ENCODE data around the gene CCL16.
A peak's percentile ranks its signal among the peaks of the same experiment; 100 is the strongest.

Gene CCL16

GRCh38 chr17:35986643-35987042 lies 5.3 kb upstream of the CCL16 start, which contains the start of gene CCL14:
TSS of gene CCL14 (minus strand) at chr17:35986729. CDS start at chr17:35986649, 80 bp downstream.
- no peak for DNase-seq (ENCODE audit: low read depth in 2 of 2)

- DNase-seq (ENCODE audit: low read depth in 2 of 2), result no peak
Observed at GRCh38 chr17:35984140-35984539, 2.8 kb upstream of the CCL16 start.

- DNase-seq (ENCODE audit: low read depth in 2 of 2), result no peak
Observed at GRCh38 chr17:35982409-35983191, 1.3 kb upstream of the CCL16 start.

- DNase-seq (ENCODE audit: low read depth in 2 of 2), result no peak
Observed at GRCh38 chr17:35981908-35982330, 622 bp upstream of the CCL16 start.

GRCh38 chr17:35978346-35978745 lies 3.0 kb downstream of the CCL16 start:
- no peak for DNase-seq (ENCODE audit: low read depth in 2 of 2)

- no peak for DNase-seq (ENCODE audit: low read depth in 2 of 2)
Observed at GRCh38 chr17:35977509-35977908, 3.8 kb downstream of the CCL16 start.

GRCh38 chr17:35973333-35974260 lies 7.7 kb downstream of the CCL16 start:
- no peak for DNase-seq (ENCODE audit: low read depth in 2 of 2)

- no peak for DNase-seq (ENCODE audit: low read depth in 2 of 2)
Observed at GRCh38 chr17:35972945-35973332, 8.4 kb downstream of the CCL16 start.

GRCh38 chr17:35972535-35972934 lies 8.8 kb downstream of the CCL16 start:
- DNase-seq (ENCODE audit: low read depth in 2 of 2), result no peak

- no peak for DNase-seq (ENCODE audit: low read depth in 2 of 2)
Observed at GRCh38 chr17:35972066-35972465, 9.2 kb downstream of the CCL16 start.

- peak; percentile 57 to 64 for DNase-seq (ENCODE audit: low read depth in 2 of 2)
Observed at GRCh38 chr17:35969558-35970380, 11.5 kb downstream of the CCL16 start.

- DNase-seq (ENCODE audit: low read depth in 2 of 2), result no peak
Observed at GRCh38 chr17:35968520-35969054, 12.7 kb downstream of the CCL16 start.

GRCh38 chr17:35965272-35965671 lies 16.0 kb downstream of the CCL16 start:
- no peak for DNase-seq (ENCODE audit: low read depth in 2 of 2)

GRCh38 chr17:35963663-35964062 lies 17.6 kb downstream of the CCL16 start:
- DNase-seq (ENCODE audit: low read depth in 2 of 2), result no peak

- DNase-seq (ENCODE audit: low read depth in 2 of 2), result no peak
Observed at GRCh38 chr17:35953720-35954119, 27.6 kb downstream of the CCL16 start.

- DNase-seq (ENCODE audit: low read depth in 2 of 2), result no peak
Observed at GRCh38 chr17:35949401-35949800, 31.9 kb downstream of the CCL16 start.

GRCh38 chr17:35948092-35948491 lies 33.2 kb downstream of the CCL16 start:
- no peak for DNase-seq (ENCODE audit: low read depth in 2 of 2)

GRCh38 chr17:35947156-35947585 lies 34.1 kb downstream of the CCL16 start:
- DNase-seq (ENCODE audit: low read depth in 2 of 2), result peak; percentile 24 to 26

- DNase-seq (ENCODE audit: low read depth in 2 of 2), result no peak
Observed at GRCh38 chr17:35944151-35944550, 37.1 kb downstream of the CCL16 start.

GRCh38 chr17:35943537-35943936 lies 37.8 kb downstream of the CCL16 start, which contains the start of gene LYZL6:
TSS of gene LYZL6 (minus strand) at chr17:35943713. CDS start at chr17:35939356, 4,357 bp downstream.
- no peak for DNase-seq (ENCODE audit: low read depth in 2 of 2)

- DNase-seq (ENCODE audit: low read depth in 2 of 2), result no peak
Observed at GRCh38 chr17:35942588-35943186, 38.6 kb downstream of the CCL16 start.

Data from stimulated activated CD8-positive, alpha-beta memory T cell treated with anti-CD3 and anti-CD28 coated beads, Interleukin-2, amount 100 ng/mL, for 48 hours (primary cell).